H1 (cell line): Measurements from ENCODE around the gene ESRRB. TPM values are rescaled to one million over a fixed set of nuclear protein-coding genes. Genes with fewer than 3 reads are reported as not detected.

Experiments used
- CTCF ChIA-PET: fragments of 300-600 bp; sonication (Branson Sonifier 250); formaldehyde crosslinking; loops from one replicate; lab custom pipeline; 2021; ENCODE audit not compliant: partially characterized antibody; lab: Charles Lee
- POLR2A ChIA-PET: fragments of 300-600 bp; sonication (Branson Sonifier 250); formaldehyde crosslinking; loops from one replicate; lab custom pipeline; 2021; ENCODE audit warnings: inconsistent platforms; ENCODE audit not compliant: partially characterized antibody; lab: Charles Lee
- DNase-seq, 2 experiments: peaks; one replicate each; pipeline versions ENCODE4 v3.0.0 to v3.0.0-alpha.2; 2010 to 2022; ENCODE audit warnings: low spot score in 2 of 2, low read depth in 1 of 2, mixed read lengths in 1 of 2
- FAIRE-seq: peaks from 2 replicates; lab custom pipeline; 2011; peaks lifted over from hg19 to GRCh38; lab: Jason Lieb, UNC
- H2AFZ ChIP-seq: 2 replicates; pipeline ENCODE4 v1.8.1; 2012; ENCODE audit warnings: low read length, inconsistent platforms
- H2AK5ac ChIP-seq: 2 replicates; pipeline ENCODE4 v1.6.1; 2013; ENCODE audit warnings: low read depth, low read length
- H2BK120ac ChIP-seq: replicated peaks from 2 replicates; pipeline ENCODE3; 2013; ENCODE audit warnings: low read depth, low read length, inconsistent platforms
- H2BK12ac ChIP-seq: 2 replicates; pipeline ENCODE4 v1.6.1; 2013; ENCODE audit warnings: low read depth, low read length
- H2BK15ac ChIP-seq: 2 replicates; pipeline ENCODE4 v1.6.1; 2013; ENCODE audit warnings: low read length
- H2BK20ac ChIP-seq: 2 replicates; pipeline ENCODE4 v1.6.1; 2013; ENCODE audit warnings: low read length
- H2BK5ac ChIP-seq: 2 replicates; pipeline ENCODE4 v1.6.1; 2013; ENCODE audit warnings: low read depth, low read length
- H3K14ac ChIP-seq: 2 replicates; pipeline ENCODE4 v1.6.1; 2013; ENCODE audit warnings: inconsistent platforms; ENCODE audit not compliant: insufficient read length
- H3K18ac ChIP-seq: 2 replicates; pipeline ENCODE4 v1.6.1; 2013; ENCODE audit warnings: low read length; ENCODE audit errors: extremely low read depth
- H3K23ac ChIP-seq: 2 replicates; pipeline ENCODE4 v1.6.1; 2013; ENCODE audit warnings: inconsistent platforms; ENCODE audit not compliant: insufficient read length
- H3K23me2 ChIP-seq: 2 replicates; pipeline ENCODE4 v1.6.1; 2013; ENCODE audit warnings: low read depth, low read length
- H3K27ac ChIP-seq: 2 replicates; pipeline ENCODE4 v1.6.1; 2011; ENCODE audit warnings: low read depth, low read length, inconsistent platforms
- H3K27me3 ChIP-seq, 4 experiments: replicated peaks in 1 of 4; 1 replicate in 1 of 4; 2 replicates in 3 of 4; pipeline versions ENCODE4 v1.6.1 to v1.8.1; 2011 to 2013; ENCODE audit warnings: low read length in 3 of 4, mild to moderate bottlenecking in 3 of 4, inconsistent platforms in 2 of 4, mixed read lengths in 2 of 4, moderate library complexity in 1 of 4; ENCODE audit not compliant: control insufficient read depth in 3 of 4, insufficient read depth in 3 of 4; ENCODE audit errors: extremely low read depth in 1 of 4
- H3K36me3 ChIP-seq, 4 experiments: 2 replicates each; pipeline versions ENCODE4 v1.6.1 to v1.8.1; 2011 to 2013; ENCODE audit warnings: mild to moderate bottlenecking in 4 of 4, low read length in 3 of 4, moderate library complexity in 2 of 4, control low read depth in 1 of 4, inconsistent platforms in 1 of 4; ENCODE audit not compliant: insufficient read depth in 4 of 4, control insufficient read depth in 2 of 4
- H3K4ac ChIP-seq: replicated peaks from 2 replicates; pipeline ENCODE3; 2013; ENCODE audit warnings: low read length, low read depth, mixed read lengths, inconsistent platforms; ENCODE audit not compliant: insufficient read length
- H3K4me1 ChIP-seq, 4 experiments: replicated peaks in 1 of 4; 1 replicate in 1 of 4; 2 replicates in 3 of 4; pipeline versions ENCODE4 v1.6.1 to v1.8.1; 2011 to 2013; ENCODE audit warnings: low read length in 3 of 4, inconsistent platforms in 2 of 4, mixed read lengths in 1 of 4; ENCODE audit not compliant: insufficient read depth in 4 of 4, control insufficient read depth in 3 of 4
- H3K4me2 ChIP-seq, 2 experiments: 2 replicates each; pipeline versions ENCODE4 v1.6.1 to v1.8.1; 2011 to 2013; ENCODE audit warnings: low read depth in 2 of 2, low read length in 2 of 2, control low read depth in 1 of 2, inconsistent platforms in 1 of 2, mild to moderate bottlenecking in 1 of 2; ENCODE audit not compliant: insufficient read depth in 1 of 2
- H3K4me3 ChIP-seq, 4 experiments: fragments of 200-600, 300-600 bp in 1 of 4; sonication (generic), shearing (Covaris generic), sonication (Bioruptor Twin) in 1 of 4; 2 replicates each; pipeline versions ENCODE4 v1.5.1 to v1.8.1; 2011 to 2016; ENCODE audit warnings: low read length in 4 of 4, low read depth in 3 of 4, control low read depth in 2 of 4, inconsistent platforms in 2 of 4, mild to moderate bottlenecking in 2 of 4, mixed read lengths in 1 of 4, moderate library complexity in 1 of 4; ENCODE audit not compliant: insufficient read depth in 2 of 4; ENCODE audit errors: extremely low read depth in 1 of 4
- H3K56ac ChIP-seq: replicated peaks from 2 replicates; pipeline ENCODE3; 2013; ENCODE audit warnings: low read depth, mild to moderate bottlenecking, mixed read lengths, low read length, inconsistent platforms; ENCODE audit not compliant: insufficient read length
- H3K79me1 ChIP-seq: 2 replicates; pipeline ENCODE4 v1.6.1; 2013; ENCODE audit warnings: low read depth, low read length, control low read depth
- H3K79me2 ChIP-seq, 2 experiments: 2 replicates each; pipeline versions ENCODE4 v1.6.1 to v1.8.1; 2012 to 2013; ENCODE audit warnings: low read length in 2 of 2, mild to moderate bottlenecking in 2 of 2, inconsistent platforms in 1 of 2; ENCODE audit not compliant: insufficient read depth in 2 of 2, control insufficient read depth in 1 of 2
- H3K9ac ChIP-seq, 4 experiments: replicated peaks in 1 of 4; 1 replicate in 1 of 4; 2 replicates in 3 of 4; pipeline versions ENCODE4 v1.6.1 to v1.8.1; 2011 to 2013; ENCODE audit warnings: low read depth in 3 of 4, low read length in 3 of 4, control low read depth in 2 of 4, mild to moderate bottlenecking in 2 of 4, moderate library complexity in 2 of 4, inconsistent platforms in 1 of 4; ENCODE audit errors: extremely low read depth in 1 of 4
- H3K9me3 ChIP-seq, 2 experiments: 2 replicates each; pipeline versions ENCODE4 v1.6.1 to v1.8.1; 2012 to 2013; ENCODE audit warnings: mild to moderate bottlenecking in 2 of 2, moderate library complexity in 2 of 2, control low read depth in 1 of 2, inconsistent platforms in 1 of 2, low read depth in 1 of 2, low read length in 1 of 2, mixed read lengths in 1 of 2; ENCODE audit not compliant: insufficient read depth in 2 of 2
- H4K20me1 ChIP-seq, 2 experiments: replicated peaks in 1 of 2; 2 replicates each; pipeline versions ENCODE3 to v1.8.1; 2011 to 2013; ENCODE audit warnings: inconsistent platforms in 2 of 2, low read length in 2 of 2, mild to moderate bottlenecking in 1 of 2; ENCODE audit not compliant: insufficient read depth in 2 of 2, control insufficient read depth in 1 of 2
- H4K5ac ChIP-seq: 2 replicates; pipeline ENCODE4 v1.6.1; 2013; ENCODE audit warnings: low read length, low read depth, mixed read lengths, inconsistent platforms; ENCODE audit not compliant: insufficient read length
- H4K8ac ChIP-seq: 2 replicates; pipeline ENCODE4 v1.8.0; 2013; ENCODE audit warnings: mild to moderate bottlenecking, moderate library complexity, low read length, inconsistent platforms; ENCODE audit not compliant: insufficient read depth; ENCODE audit errors: extremely low read depth
- H4K91ac ChIP-seq: replicated peaks from 2 replicates; pipeline ENCODE3; 2013; ENCODE audit warnings: low read length, mixed read lengths, inconsistent platforms; ENCODE audit not compliant: insufficient read length
- BACH1 ChIP-seq: IDR thresholded peaks from 2 replicates; pipeline ENCODE4 v1.6.1; 2012; ENCODE audit warnings: low read length, improper control_type of control experiment
- EZH2 ChIP-seq: fragments of 200-600 bp; sonication (generic); IDR thresholded peaks from 2 replicates; pipeline ENCODE4 v1.7.1; 2012; ENCODE audit warnings: low read depth, mild to moderate bottlenecking, moderate library complexity, low read length, inconsistent platforms; ENCODE audit not compliant: severe bottlenecking
- FOSL1 ChIP-seq: IDR thresholded peaks from 2 replicates; pipeline ENCODE4 v1.6.1; 2011; ENCODE audit warnings: mild to moderate bottlenecking, low read depth, low read length, moderate library complexity; ENCODE audit not compliant: insufficient read depth
- JUND ChIP-seq: IDR thresholded peaks from 2 replicates; pipeline ENCODE4 v1.6.1; 2011; ENCODE audit warnings: mild to moderate bottlenecking, improper control_type of control experiment, low read length
- NRF1 ChIP-seq: IDR thresholded peaks from 2 replicates; pipeline ENCODE4 v1.6.1; 2011; ENCODE audit warnings: mild to moderate bottlenecking, low read depth, low read length, improper control_type of control experiment
- RXRA ChIP-seq: IDR thresholded peaks from 2 replicates; pipeline ENCODE4 v1.6.1; 2011; ENCODE audit warnings: low read depth, mild to moderate bottlenecking, low read length, moderate library complexity; ENCODE audit not compliant: insufficient read depth
- SP1 ChIP-seq: IDR thresholded peaks from 2 replicates; pipeline ENCODE4 v1.6.1; 2011; ENCODE audit warnings: low read depth, low read length
- SP2 ChIP-seq: IDR thresholded peaks from 2 replicates; pipeline ENCODE4 v1.6.1; 2012; ENCODE audit warnings: mild to moderate bottlenecking, low read length, inconsistent platforms
- SRF ChIP-seq: IDR thresholded peaks from 2 replicates; pipeline ENCODE4 v1.6.1; 2011; ENCODE audit warnings: mild to moderate bottlenecking, low read depth, low read length, moderate library complexity
- TEAD4 ChIP-seq: IDR thresholded peaks from 2 replicates; pipeline ENCODE4 v1.6.1; 2012; ENCODE audit warnings: low read depth, low read length, inconsistent platforms, mixed read lengths
- WGBS, 2 experiments: shearing (Covaris generic) in 1 of 2; methylation state at CpG; one replicate each; pipeline versions ENCODE4 v1.1.6 to v1.1.7; 2013 to 2015; ENCODE audit warnings: low lambda C conversion rate in 2 of 2, mixed read lengths in 2 of 2, inconsistent platforms in 1 of 2, low coverage in 1 of 2, missing lambda C conversion rate in 1 of 2; ENCODE audit not compliant: insufficient replicate concordance in 2 of 2, insufficient coverage in 1 of 2, insufficient read length in 1 of 2; ENCODE audit errors: extremely low coverage in 1 of 2, missing lambda C conversion rate in 1 of 2; 5-methylcytosine and 5-hydroxymethylcytosine counted together
- polyA plus RNA-seq, 7 experiments: library from polyadenylated mRNA; depleted of rRNA in 3 of 7; stranded (reverse) in 5 of 7; unstranded in 2 of 7; fragments of >200 nt in 5 of 7; fragments of 200-250 nt in 2 of 7; gene quantifications; 1 replicate in 5 of 7; 2 replicates in 1 of 7; 4 replicates in 1 of 7; pipeline versions ENCODE4 v1.2.1 to v1.2.3, GENCODE V29; 2011 to 2013; ENCODE audit warnings: missing spikeins in 2 of 7, mixed read lengths in 2 of 7
- total RNA-seq: library from RNA; stranded (reverse); fragmentation: NEBNext Ultra II Directional; extraction: Animal tissue kit (Norgen Biotek cat#: 25700); gene quantifications from 2 replicates; pipeline ENCODE4 v1.2.1, GENCODE V29; 2021

The ESRRB gene
- total and polyA plus RNA-seq, 2 of the 8 experiments (the other 6 are each of a cell fraction or from before 2014, with no cell fraction given), result 0.29 to 0.45 TPM

DNA sequence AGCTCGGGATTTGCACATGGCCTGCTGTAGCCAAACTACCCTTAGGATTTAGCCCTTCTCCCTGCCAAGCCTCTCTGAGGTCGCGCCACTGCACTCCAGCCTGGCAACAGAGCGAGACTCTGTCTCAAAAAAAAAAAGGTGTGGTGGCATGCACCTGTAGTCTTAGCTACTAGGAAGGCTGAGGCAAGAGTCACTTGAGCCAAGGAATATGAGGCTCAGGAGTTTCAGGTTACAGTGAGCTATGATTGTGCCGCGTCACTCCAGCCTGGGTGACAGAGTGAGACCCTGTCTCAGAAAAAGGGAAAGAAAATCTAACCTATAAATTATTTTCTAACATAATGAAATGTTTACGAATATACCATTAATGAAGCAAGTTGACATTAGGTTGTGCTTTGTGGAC lies 29.7 kb downstream of the ESRRB start:
- CTCF ChIA-PET, result interaction anchor here (0.6 to 4.0 kb wide), 7 partner anchors 13 to 308 kb away, joined by 3 to 24 read pairs (median 6); no protein-coding TSS in a partner anchor
- Histone ChIP-seq H3K79me1 (no peaks in the 10 kb centered on the region), H3K4me1 (peaks cover 0 to 11% (median 4%) of the 10 kb centered on the region in 4 experiments; a peak in 6 of 7 replicates), H3K27me3 (no peaks in the 10 kb centered on the region), H2AFZ (no peak overlapping the region), H3K79me2 (no peaks in the 10 kb centered on the region), H2BK15ac (no peak overlapping the region), H3K4me2 (no peak overlapping the region), H4K8ac (no peak overlapping the region), H4K20me1 (no peaks in the 10 kb centered on the region), H2BK5ac (no peak overlapping the region), H3K4ac (no peak overlapping the region), H3K23ac (no peak overlapping the region), H3K18ac (no peak overlapping the region), H3K36me3 (no peaks in the 10 kb centered on the region), H3K14ac (no peak overlapping the region), H3K9ac (no peak overlapping the region), H4K5ac (no peak overlapping the region), H3K56ac (no peak overlapping the region), H2BK20ac (no peak overlapping the region), H3K4me3 (no peak overlapping the region), H3K9me3 (no peaks in the 10 kb centered on the region), H2BK120ac (no peak overlapping the region), H2AK5ac (no peak overlapping the region), H3K23me2 (0 out of 2 replicates have a peak, but pooled peaks cover 2% of the 10 kb centered on the region), H2BK12ac (no peak overlapping the region), H3K27ac (no peak overlapping the region), H4K91ac (no peak overlapping the region)
- FAIRE-seq (no peak), DNase-seq (no peak)
- POLR2A ChIA-PET, result no interaction called here
- WGBS, 2 experiments, result 83% methylated on average over 7 of the region's 7 CpGs; no CpG with 5 or more reads in 1 of the 2 experiments
- TF ChIP-seq JUND (no peak), SRF (no peak), NRF1 (no peak), BACH1 (no peak), EZH2 (no peak), FOSL1 (no peak), TEAD4 (no peak), RXRA (no peak), SP1 (no peak), SP2 (no peak)
